H1 (cell line): Measurements from ENCODE around the gene HELQ. TPM values are rescaled to one million over a fixed set of nuclear protein-coding genes. Genes with fewer than 3 reads are reported as not detected.

ENCODE experiments used
- CTCF ChIA-PET: fragments of 300-600 bp; sonication (Branson Sonifier 250); formaldehyde crosslinking; loops from one replicate; lab custom pipeline; 2021; ENCODE audit not compliant: partially characterized antibody; lab: Charles Lee
- POLR2A ChIA-PET: fragments of 300-600 bp; sonication (Branson Sonifier 250); formaldehyde crosslinking; loops from one replicate; lab custom pipeline; 2021; ENCODE audit warnings: inconsistent platforms; ENCODE audit not compliant: partially characterized antibody; lab: Charles Lee
- DNase-seq, 2 experiments: peaks; one replicate each; pipeline versions ENCODE4 v3.0.0 to v3.0.0-alpha.2; 2010 to 2022; ENCODE audit warnings: low spot score in 2 of 2, low read depth in 1 of 2, mixed read lengths in 1 of 2
- FAIRE-seq: peaks from 2 replicates; lab custom pipeline; 2011; peaks lifted over from hg19 to GRCh38; lab: Jason Lieb, UNC
- H2AFZ ChIP-seq: 2 replicates; pipeline ENCODE4 v1.8.1; 2012; ENCODE audit warnings: low read length, inconsistent platforms
- H2AK5ac ChIP-seq: 2 replicates; pipeline ENCODE4 v1.6.1; 2013; ENCODE audit warnings: low read depth, low read length
- H2BK120ac ChIP-seq: replicated peaks from 2 replicates; pipeline ENCODE3; 2013; ENCODE audit warnings: low read depth, low read length, inconsistent platforms
- H2BK12ac ChIP-seq: 2 replicates; pipeline ENCODE4 v1.6.1; 2013; ENCODE audit warnings: low read depth, low read length
- H2BK15ac ChIP-seq: 2 replicates; pipeline ENCODE4 v1.6.1; 2013; ENCODE audit warnings: low read length
- H2BK20ac ChIP-seq: 2 replicates; pipeline ENCODE4 v1.6.1; 2013; ENCODE audit warnings: low read length
- H2BK5ac ChIP-seq: 2 replicates; pipeline ENCODE4 v1.6.1; 2013; ENCODE audit warnings: low read depth, low read length
- H3K14ac ChIP-seq: 2 replicates; pipeline ENCODE4 v1.6.1; 2013; ENCODE audit warnings: inconsistent platforms; ENCODE audit not compliant: insufficient read length
- H3K18ac ChIP-seq: 2 replicates; pipeline ENCODE4 v1.6.1; 2013; ENCODE audit warnings: low read length; ENCODE audit errors: extremely low read depth
- H3K23ac ChIP-seq: 2 replicates; pipeline ENCODE4 v1.6.1; 2013; ENCODE audit warnings: inconsistent platforms; ENCODE audit not compliant: insufficient read length
- H3K23me2 ChIP-seq: 2 replicates; pipeline ENCODE4 v1.6.1; 2013; ENCODE audit warnings: low read depth, low read length
- H3K27ac ChIP-seq: 2 replicates; pipeline ENCODE4 v1.6.1; 2011; ENCODE audit warnings: low read depth, low read length, inconsistent platforms
- H3K27me3 ChIP-seq, 4 experiments: replicated peaks in 1 of 4; 1 replicate in 1 of 4; 2 replicates in 3 of 4; pipeline versions ENCODE4 v1.6.1 to v1.8.1; 2011 to 2013; ENCODE audit warnings: low read length in 3 of 4, mild to moderate bottlenecking in 3 of 4, inconsistent platforms in 2 of 4, mixed read lengths in 2 of 4, moderate library complexity in 1 of 4; ENCODE audit not compliant: control insufficient read depth in 3 of 4, insufficient read depth in 3 of 4; ENCODE audit errors: extremely low read depth in 1 of 4
- H3K36me3 ChIP-seq, 4 experiments: 2 replicates each; pipeline versions ENCODE4 v1.6.1 to v1.8.1; 2011 to 2013; ENCODE audit warnings: mild to moderate bottlenecking in 4 of 4, low read length in 3 of 4, moderate library complexity in 2 of 4, control low read depth in 1 of 4, inconsistent platforms in 1 of 4; ENCODE audit not compliant: insufficient read depth in 4 of 4, control insufficient read depth in 2 of 4
- H3K4ac ChIP-seq: replicated peaks from 2 replicates; pipeline ENCODE3; 2013; ENCODE audit warnings: low read length, low read depth, mixed read lengths, inconsistent platforms; ENCODE audit not compliant: insufficient read length
- H3K4me1 ChIP-seq, 4 experiments: replicated peaks in 1 of 4; 1 replicate in 1 of 4; 2 replicates in 3 of 4; pipeline versions ENCODE4 v1.6.1 to v1.8.1; 2011 to 2013; ENCODE audit warnings: low read length in 3 of 4, inconsistent platforms in 2 of 4, mixed read lengths in 1 of 4; ENCODE audit not compliant: insufficient read depth in 4 of 4, control insufficient read depth in 3 of 4
- H3K4me2 ChIP-seq, 2 experiments: 2 replicates each; pipeline versions ENCODE4 v1.6.1 to v1.8.1; 2011 to 2013; ENCODE audit warnings: low read depth in 2 of 2, low read length in 2 of 2, control low read depth in 1 of 2, inconsistent platforms in 1 of 2, mild to moderate bottlenecking in 1 of 2; ENCODE audit not compliant: insufficient read depth in 1 of 2
- H3K4me3 ChIP-seq, 4 experiments: fragments of 200-600, 300-600 bp in 1 of 4; sonication (generic), shearing (Covaris generic), sonication (Bioruptor Twin) in 1 of 4; 2 replicates each; pipeline versions ENCODE4 v1.5.1 to v1.8.1; 2011 to 2016; ENCODE audit warnings: low read length in 4 of 4, low read depth in 3 of 4, control low read depth in 2 of 4, inconsistent platforms in 2 of 4, mild to moderate bottlenecking in 2 of 4, mixed read lengths in 1 of 4, moderate library complexity in 1 of 4; ENCODE audit not compliant: insufficient read depth in 2 of 4; ENCODE audit errors: extremely low read depth in 1 of 4
- H3K56ac ChIP-seq: replicated peaks from 2 replicates; pipeline ENCODE3; 2013; ENCODE audit warnings: low read depth, mild to moderate bottlenecking, mixed read lengths, low read length, inconsistent platforms; ENCODE audit not compliant: insufficient read length
- H3K79me1 ChIP-seq: 2 replicates; pipeline ENCODE4 v1.6.1; 2013; ENCODE audit warnings: low read depth, low read length, control low read depth
- H3K79me2 ChIP-seq, 2 experiments: 2 replicates each; pipeline versions ENCODE4 v1.6.1 to v1.8.1; 2012 to 2013; ENCODE audit warnings: low read length in 2 of 2, mild to moderate bottlenecking in 2 of 2, inconsistent platforms in 1 of 2; ENCODE audit not compliant: insufficient read depth in 2 of 2, control insufficient read depth in 1 of 2
- H3K9ac ChIP-seq, 4 experiments: replicated peaks in 1 of 4; 1 replicate in 1 of 4; 2 replicates in 3 of 4; pipeline versions ENCODE4 v1.6.1 to v1.8.1; 2011 to 2013; ENCODE audit warnings: low read depth in 3 of 4, low read length in 3 of 4, control low read depth in 2 of 4, mild to moderate bottlenecking in 2 of 4, moderate library complexity in 2 of 4, inconsistent platforms in 1 of 4; ENCODE audit errors: extremely low read depth in 1 of 4
- H3K9me3 ChIP-seq, 2 experiments: 2 replicates each; pipeline versions ENCODE4 v1.6.1 to v1.8.1; 2012 to 2013; ENCODE audit warnings: mild to moderate bottlenecking in 2 of 2, moderate library complexity in 2 of 2, control low read depth in 1 of 2, inconsistent platforms in 1 of 2, low read depth in 1 of 2, low read length in 1 of 2, mixed read lengths in 1 of 2; ENCODE audit not compliant: insufficient read depth in 2 of 2
- H4K20me1 ChIP-seq, 2 experiments: replicated peaks in 1 of 2; 2 replicates each; pipeline versions ENCODE3 to v1.8.1; 2011 to 2013; ENCODE audit warnings: inconsistent platforms in 2 of 2, low read length in 2 of 2, mild to moderate bottlenecking in 1 of 2; ENCODE audit not compliant: insufficient read depth in 2 of 2, control insufficient read depth in 1 of 2
- H4K5ac ChIP-seq: 2 replicates; pipeline ENCODE4 v1.6.1; 2013; ENCODE audit warnings: low read length, low read depth, mixed read lengths, inconsistent platforms; ENCODE audit not compliant: insufficient read length
- H4K8ac ChIP-seq: 2 replicates; pipeline ENCODE4 v1.8.0; 2013; ENCODE audit warnings: mild to moderate bottlenecking, moderate library complexity, low read length, inconsistent platforms; ENCODE audit not compliant: insufficient read depth; ENCODE audit errors: extremely low read depth
- H4K91ac ChIP-seq: replicated peaks from 2 replicates; pipeline ENCODE3; 2013; ENCODE audit warnings: low read length, mixed read lengths, inconsistent platforms; ENCODE audit not compliant: insufficient read length
- BACH1 ChIP-seq: IDR thresholded peaks from 2 replicates; pipeline ENCODE4 v1.6.1; 2012; ENCODE audit warnings: low read length, improper control_type of control experiment
- BRCA1 ChIP-seq: IDR thresholded peaks from 2 replicates; pipeline ENCODE4 v1.6.1; 2012; ENCODE audit warnings: low read depth, low read length, improper control_type of control experiment
- CEBPB ChIP-seq: IDR thresholded peaks from 2 replicates; pipeline ENCODE4 v1.6.1; 2012; ENCODE audit warnings: low read depth, low read length
- CTBP2 ChIP-seq: IDR thresholded peaks from 2 replicates; pipeline ENCODE4 v1.7.0; 2011; ENCODE audit warnings: borderline replicate concordance, mild to moderate bottlenecking, moderate library complexity, mixed read lengths, low read length; ENCODE audit not compliant: insufficient read depth, insufficient read length
- EZH2 ChIP-seq: fragments of 200-600 bp; sonication (generic); IDR thresholded peaks from 2 replicates; pipeline ENCODE4 v1.7.1; 2012; ENCODE audit warnings: low read depth, mild to moderate bottlenecking, moderate library complexity, low read length, inconsistent platforms; ENCODE audit not compliant: severe bottlenecking
- HDAC6 ChIP-seq: IDR thresholded peaks from one replicate; pipeline ENCODE4 v1.7.1; 2012; ENCODE audit warnings: low read depth, mild to moderate bottlenecking, inconsistent platforms, low read length, moderate library complexity
- KDM1A ChIP-seq: fragments of 200-600, 300-600 bp; sonication (generic); IDR thresholded peaks from 2 replicates; pipeline ENCODE4 v1.7.1; 2016; ENCODE audit warnings: mild to moderate bottlenecking, low read length, borderline replicate concordance
- KDM4A ChIP-seq: IDR thresholded peaks from one replicate; pipeline ENCODE4 v1.7.1; 2012; ENCODE audit warnings: low read depth, mild to moderate bottlenecking, moderate library complexity, low read length, inconsistent platforms; ENCODE audit not compliant: severe bottlenecking
- MAFK ChIP-seq: IDR thresholded peaks from 2 replicates; pipeline ENCODE4 v1.6.1; 2012; ENCODE audit warnings: low read depth, mild to moderate bottlenecking, improper control_type of control experiment, low read length
- NANOG ChIP-seq: IDR thresholded peaks from 2 replicates; pipeline ENCODE4 v1.6.1; 2011; ENCODE audit warnings: low read length, low read depth, mild to moderate bottlenecking, inconsistent platforms; ENCODE audit not compliant: insufficient read depth, poor library complexity, severe bottlenecking
- POLR2A ChIP-seq, 2 experiments: IDR thresholded peaks; 1 replicate in 1 of 2; 2 replicates in 1 of 2; pipeline ENCODE4 v1.6.1; 2011; ENCODE audit warnings: low read depth in 2 of 2, low read length in 2 of 2, mild to moderate bottlenecking in 2 of 2; ENCODE audit errors: control extremely low read depth in 1 of 2
- SP1 ChIP-seq: IDR thresholded peaks from 2 replicates; pipeline ENCODE4 v1.6.1; 2011; ENCODE audit warnings: low read depth, low read length
- TBP ChIP-seq: IDR thresholded peaks from 2 replicates; pipeline ENCODE4 v1.6.1; 2011; ENCODE audit warnings: low read depth, low read length, improper control_type of control experiment
- TCF12 ChIP-seq: IDR thresholded peaks from 2 replicates; pipeline ENCODE4 v1.6.1; 2011; ENCODE audit warnings: low read depth, mild to moderate bottlenecking, low read length
- TEAD4 ChIP-seq: IDR thresholded peaks from 2 replicates; pipeline ENCODE4 v1.6.1; 2012; ENCODE audit warnings: low read depth, low read length, inconsistent platforms, mixed read lengths
- WGBS, 2 experiments: shearing (Covaris generic) in 1 of 2; methylation state at CpG; one replicate each; pipeline versions ENCODE4 v1.1.6 to v1.1.7; 2013 to 2015; ENCODE audit warnings: low lambda C conversion rate in 2 of 2, mixed read lengths in 2 of 2, inconsistent platforms in 1 of 2, low coverage in 1 of 2, missing lambda C conversion rate in 1 of 2; ENCODE audit not compliant: insufficient replicate concordance in 2 of 2, insufficient coverage in 1 of 2, insufficient read length in 1 of 2; ENCODE audit errors: extremely low coverage in 1 of 2, missing lambda C conversion rate in 1 of 2; 5-methylcytosine and 5-hydroxymethylcytosine counted together
- polyA plus RNA-seq, 7 experiments: library from polyadenylated mRNA; depleted of rRNA in 3 of 7; stranded (reverse) in 5 of 7; unstranded in 2 of 7; fragments of >200 nt in 5 of 7; fragments of 200-250 nt in 2 of 7; gene quantifications; 1 replicate in 5 of 7; 2 replicates in 1 of 7; 4 replicates in 1 of 7; pipeline versions ENCODE4 v1.2.1 to v1.2.3, GENCODE V29; 2011 to 2013; ENCODE audit warnings: missing spikeins in 2 of 7, mixed read lengths in 2 of 7
- total RNA-seq: library from RNA; stranded (reverse); fragmentation: NEBNext Ultra II Directional; extraction: Animal tissue kit (Norgen Biotek cat#: 25700); gene quantifications from 2 replicates; pipeline ENCODE4 v1.2.1, GENCODE V29; 2021

The HELQ gene
- total and polyA plus RNA-seq, 2 of the 8 experiments (the other 6 are each of a cell fraction or from before 2014, with no cell fraction given): 4.7 to 9.0 TPM

GRCh38 chr4:83371936-83372335 is 83.7 kb downstream of the HELQ start:
- no peak overlapping the region for H2BK20ac ChIP-seq
- H2BK5ac ChIP-seq: no peak overlapping the region
- no peak overlapping the region for H2BK120ac ChIP-seq
- H3K4me2 ChIP-seq: no peak overlapping the region
- no peak overlapping the region for H3K4me3 ChIP-seq
- H3K18ac ChIP-seq: no peak overlapping the region
- TF ChIP-seq CEBPB: no peak
- no peak for TF ChIP-seq TBP
- TF ChIP-seq SP1: no peak
- no peak for TF ChIP-seq TEAD4
- no peak for TF ChIP-seq CTBP2
- TF ChIP-seq NANOG: no peak
- no peak for TF ChIP-seq KDM4A
- TF ChIP-seq BRCA1: no peak
- TF ChIP-seq HDAC6: no peak
- no peak for TF ChIP-seq POLR2A (IDR thresholded peaks at IDR 0.05; ENCODE audit: control extremely low read depth in 1 of 2, low read depth in 2 of 2, low read length in 2 of 2)
- TF ChIP-seq KDM1A: no peak
- no peak for TF ChIP-seq EZH2
- TF ChIP-seq TCF12: no peak
- no peak for TF ChIP-seq BACH1
- TF ChIP-seq MAFK: no peak
- H3K56ac ChIP-seq: no peak overlapping the region
- no peak overlapping the region for H2BK15ac ChIP-seq
- DNase-seq (no peak), FAIRE-seq (no peak)
- no peaks in the 10 kb centered on the region for H3K23me2 ChIP-seq
- H3K4ac ChIP-seq: no peak overlapping the region
- no peak overlapping the region for H2AFZ ChIP-seq
- no peak overlapping the region for H3K9ac ChIP-seq
- H4K20me1 ChIP-seq: no peaks in the 10 kb centered on the region
- H3K79me1 ChIP-seq: no peaks in the 10 kb centered on the region; the same call in 1 of the 2 replicates
- H3K36me3 ChIP-seq: no peaks in the 10 kb centered on the region
- WGBS, 2 experiments: 75% methylated on average over 1 of the region's 1 CpG; no CpG with 5 or more reads in 1 of the 2 experiments
- no peak overlapping the region for H3K14ac ChIP-seq
- H4K8ac ChIP-seq: no peak overlapping the region
- ChIA-PET POLR2A (no interaction called here), CTCF (no interaction called here)
- 0 out of 4 replicates have a peak, but pooled peaks cover 0 to 3% of the 10 kb centered on the region in 2 experiments for H3K9me3 ChIP-seq
- no peaks in the 10 kb centered on the region; a peak in 2 of 7 replicates for H3K27me3 ChIP-seq
- H3K23ac ChIP-seq: no peak overlapping the region
- no peak overlapping the region for H3K27ac ChIP-seq
- no peaks in the 10 kb centered on the region for H3K79me2 ChIP-seq
- no peak overlapping the region for H4K91ac ChIP-seq
- H2BK12ac ChIP-seq: no peak overlapping the region
- H3K4me1 ChIP-seq: no peaks in the 10 kb centered on the region
- H2AK5ac ChIP-seq: no peak overlapping the region
- H4K5ac ChIP-seq: no peak overlapping the region
